NCI-H2029 (cell line): ENCODE measurements around the gene HABP2.

Experiments used
- DNase-seq: peaks from one replicate; lab custom pipeline; 2025; lab: John Stamatoyannopoulos, UW

HABP2 gene

DNA sequence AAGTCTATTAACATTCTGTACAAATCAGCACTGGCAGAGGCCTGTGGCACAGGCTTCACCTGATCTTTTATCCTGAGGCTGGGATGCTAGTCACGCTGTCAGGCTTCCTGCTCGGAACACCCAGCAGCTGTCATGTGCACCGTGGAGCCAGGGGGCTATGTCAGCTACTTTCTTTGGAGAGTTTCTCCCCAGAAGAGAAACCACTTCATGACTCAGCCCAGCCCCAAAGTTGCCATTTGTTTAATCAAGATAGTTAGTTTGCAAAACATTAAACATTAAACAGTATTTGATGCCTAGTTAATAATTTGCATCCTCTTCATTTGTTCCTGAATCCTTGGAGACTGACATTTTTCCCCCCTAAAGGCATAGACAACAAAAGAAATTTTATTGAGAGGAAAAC, at the start of gene HABP2:
TSS of gene HABP2 (plus strand) at position 353 of the 400 bp plus-strand sequence. CDS start 69 bp downstream, outside the sequence.
- DNase-seq = no peak

DNA sequence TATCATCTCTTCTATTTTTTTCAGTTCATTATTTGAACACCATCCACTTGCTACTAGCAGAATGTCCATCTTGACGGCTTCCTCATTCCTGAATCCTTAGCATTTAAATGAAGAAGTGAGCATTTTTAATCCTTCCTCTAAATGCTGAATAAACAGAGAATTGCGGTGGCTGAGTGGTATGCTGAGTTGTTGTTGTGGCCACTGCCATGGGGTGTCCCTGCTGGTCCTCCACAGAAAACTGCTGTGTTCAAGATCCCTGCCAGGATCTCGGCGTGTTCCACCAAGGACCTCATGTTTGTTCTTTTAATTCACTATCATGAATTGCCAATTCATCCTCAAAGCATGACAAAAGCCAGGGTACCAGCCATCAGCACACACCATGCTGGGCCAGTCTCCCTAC, 48.9 kb upstream of the HABP2 start:
- no peak for DNase-seq

DNA sequence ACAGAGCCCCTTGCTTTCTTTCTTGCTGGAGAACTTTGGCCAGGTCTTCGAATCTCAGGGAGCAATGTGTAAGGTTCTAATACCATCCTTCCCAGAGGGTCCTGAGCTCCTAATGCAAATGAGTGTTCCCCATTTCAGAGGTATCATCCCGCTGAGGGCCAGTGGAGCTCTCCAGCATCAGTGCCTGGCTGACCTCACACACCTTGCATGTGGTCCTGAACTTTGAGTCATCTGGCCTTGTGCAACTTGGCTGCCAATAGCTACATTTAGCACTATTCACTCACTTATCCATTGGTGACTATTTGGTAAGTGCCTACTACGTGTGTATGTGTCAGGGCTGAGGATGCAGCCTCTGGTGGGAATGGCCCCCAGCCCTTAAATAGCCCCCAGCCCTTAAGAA, 48.4 kb upstream of the HABP2 start:
- DNase-seq = no peak

DNA sequence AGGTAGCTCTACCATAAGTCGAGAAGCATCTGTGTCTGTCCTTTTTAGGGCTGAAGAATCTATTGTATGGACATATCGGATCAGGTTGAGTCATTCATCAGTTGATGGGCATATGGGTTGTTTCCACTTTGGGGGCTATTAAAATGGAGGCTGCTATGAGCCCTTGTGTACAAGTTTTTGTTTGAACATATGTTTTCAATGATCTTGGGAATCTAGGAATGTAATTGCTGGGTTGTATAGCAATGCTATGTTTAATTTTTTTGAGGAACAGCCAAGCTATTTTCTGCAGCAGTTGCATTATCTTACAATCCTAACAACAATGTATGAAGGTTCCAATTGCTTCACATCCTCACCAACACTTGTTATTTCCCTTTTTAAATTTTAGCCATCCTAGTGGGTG, 46.4 kb upstream of the HABP2 start:
- no peak for DNase-seq

DNA sequence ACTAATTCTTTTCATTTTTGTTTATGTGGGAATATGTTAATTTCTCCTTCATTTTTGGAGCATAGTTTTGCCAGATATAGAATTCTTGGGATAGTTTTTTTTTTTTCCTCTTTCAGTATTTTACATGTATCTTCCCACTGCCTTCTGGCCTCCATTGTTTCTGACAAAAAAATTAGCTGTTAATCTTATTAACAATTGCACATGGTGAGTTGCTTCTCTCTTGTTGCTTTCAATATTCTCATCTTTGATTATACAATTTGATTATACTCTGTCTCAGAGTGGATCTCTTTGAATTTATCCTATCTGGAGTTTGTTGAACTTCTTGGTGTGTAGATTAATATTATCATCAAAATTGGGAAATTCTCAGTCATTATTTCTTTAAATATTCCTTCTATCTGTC, 41.4 kb upstream of the HABP2 start:
- DNase-seq = no peak

DNA sequence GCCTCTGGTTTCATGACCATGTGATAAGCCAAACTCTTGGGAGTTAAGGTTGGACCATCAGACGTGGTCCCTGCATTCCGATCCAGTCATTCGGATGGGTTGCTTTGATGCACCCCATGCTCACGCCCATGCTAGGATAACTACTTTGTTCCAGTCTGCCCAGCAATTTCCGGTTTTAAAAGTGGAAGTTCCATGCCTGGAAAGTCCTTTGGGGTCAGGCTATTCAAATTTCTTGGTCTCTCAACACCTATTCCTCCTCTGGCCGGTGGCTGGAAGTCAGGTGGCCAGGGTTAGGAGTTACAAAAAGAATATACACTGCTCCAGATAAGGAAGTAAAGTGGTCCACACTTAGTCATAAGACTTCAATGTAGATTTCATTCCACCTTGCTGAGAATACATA, 37.7 kb upstream of the HABP2 start:
- DNase-seq = no peak

DNA sequence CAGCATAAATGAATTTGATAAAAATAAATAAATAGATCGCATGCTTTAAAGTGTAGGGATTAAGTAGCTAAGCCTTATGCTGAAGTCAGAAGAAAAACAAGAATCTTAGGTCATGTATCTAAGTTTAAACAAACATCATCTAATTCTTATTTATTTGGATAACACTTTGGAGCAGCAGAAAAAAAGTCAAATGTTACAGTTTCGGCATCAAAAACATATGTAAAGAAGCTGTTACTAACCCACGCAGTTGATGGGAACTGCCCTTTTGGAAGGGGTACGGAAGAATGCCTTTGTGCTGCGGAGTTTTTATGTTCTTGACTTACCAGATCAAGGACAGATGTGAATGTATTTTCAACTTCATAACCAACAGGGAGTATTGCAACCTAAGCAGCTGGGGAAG, 37.3 kb upstream of the HABP2 start:
- no peak for DNase-seq

DNA sequence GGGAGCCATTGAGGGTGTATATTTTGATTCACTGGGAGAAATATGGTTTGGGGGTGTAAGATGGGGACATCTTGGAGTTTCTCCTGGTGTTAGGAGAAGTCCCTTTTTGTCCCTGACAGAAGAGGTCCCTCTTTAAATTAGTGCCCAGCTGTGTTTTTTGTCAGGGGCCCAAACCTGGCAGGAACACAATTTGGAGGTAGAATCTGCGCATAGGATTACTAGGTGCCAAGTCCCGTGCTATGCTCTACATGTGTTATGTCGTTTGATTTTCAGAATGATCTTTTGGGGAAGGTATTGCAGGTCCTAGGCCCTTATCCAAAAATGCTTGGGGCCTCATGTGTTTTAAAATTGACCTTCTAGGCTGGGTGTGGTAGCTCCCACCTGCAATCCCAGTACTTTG, 36.8 kb upstream of the HABP2 start:
- no peak for DNase-seq

DNA sequence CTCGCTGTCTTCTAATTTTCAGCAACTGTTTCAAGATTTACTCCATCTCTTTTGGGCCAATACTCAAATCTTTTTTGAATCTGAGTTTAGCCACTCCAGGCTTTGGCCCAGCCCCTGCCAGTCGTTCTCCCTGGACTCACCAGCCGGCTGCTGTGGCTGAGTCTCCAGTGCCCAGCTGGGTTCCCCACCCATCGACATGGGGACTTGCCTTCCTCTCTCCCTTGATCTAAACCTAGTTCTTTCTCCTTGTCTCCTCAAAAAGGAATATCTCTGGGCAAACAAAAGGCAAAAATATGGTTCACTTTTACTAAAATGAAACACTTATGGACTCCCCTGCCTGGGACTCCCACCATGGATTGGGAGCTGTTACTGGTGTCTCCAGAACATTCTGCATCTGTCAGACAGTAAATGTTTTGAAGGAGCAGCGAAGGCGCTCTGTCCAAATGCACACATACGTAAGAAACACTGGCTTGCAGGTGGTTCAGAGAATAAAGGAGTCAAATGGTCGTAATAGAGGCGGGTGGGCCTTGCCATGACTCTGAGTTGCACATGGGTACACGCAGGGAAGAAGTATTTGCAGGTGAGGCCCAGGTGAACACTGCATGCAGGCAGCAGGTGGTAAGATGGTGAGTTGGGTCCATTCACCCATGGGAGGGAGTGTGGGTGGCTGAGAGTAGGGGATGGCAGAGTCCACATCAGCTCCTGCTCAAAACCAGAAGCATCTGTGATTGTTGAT, 35.5 kb upstream of the HABP2 start:
- DNase-seq = no peak

DNA sequence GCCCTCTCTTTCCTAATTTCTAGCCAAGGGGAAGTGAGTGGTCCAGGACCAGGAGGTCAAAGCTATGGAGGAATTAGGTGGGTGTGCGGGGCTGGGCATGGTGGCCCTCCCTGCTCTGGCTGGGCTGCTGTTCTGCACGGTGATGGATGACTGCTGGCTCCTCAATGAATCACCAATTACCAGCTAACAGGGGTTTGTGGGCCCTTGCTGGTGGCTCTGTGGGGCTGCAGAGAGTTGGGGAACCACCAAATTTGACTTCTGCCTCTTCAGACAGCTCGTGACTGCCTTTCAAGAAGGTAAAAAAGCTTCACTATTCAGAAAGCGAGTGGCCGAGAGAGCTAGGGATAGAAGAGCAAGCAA, 35.0 kb upstream of the HABP2 start:
- no peak for DNase-seq

DNA sequence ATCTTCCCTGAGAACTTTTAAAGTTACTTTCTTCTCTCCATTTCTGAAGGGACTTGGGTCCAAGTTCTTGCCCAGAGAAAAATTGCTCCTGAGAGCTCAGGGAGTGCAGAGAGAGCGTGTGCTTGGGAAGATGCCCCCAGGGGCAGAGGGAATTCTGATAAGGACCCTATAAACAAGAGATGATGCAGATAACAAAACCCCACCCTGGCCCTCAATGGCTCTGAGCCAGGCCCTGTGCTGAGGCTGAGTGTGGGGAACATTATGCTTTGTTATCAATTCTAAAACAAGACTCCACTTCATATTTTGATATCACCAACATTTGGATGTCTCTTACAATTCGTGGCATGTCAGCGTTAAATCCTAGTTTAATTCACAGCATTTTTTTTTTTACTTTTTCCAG, 34.4 kb upstream of the HABP2 start:
- no peak for DNase-seq

DNA sequence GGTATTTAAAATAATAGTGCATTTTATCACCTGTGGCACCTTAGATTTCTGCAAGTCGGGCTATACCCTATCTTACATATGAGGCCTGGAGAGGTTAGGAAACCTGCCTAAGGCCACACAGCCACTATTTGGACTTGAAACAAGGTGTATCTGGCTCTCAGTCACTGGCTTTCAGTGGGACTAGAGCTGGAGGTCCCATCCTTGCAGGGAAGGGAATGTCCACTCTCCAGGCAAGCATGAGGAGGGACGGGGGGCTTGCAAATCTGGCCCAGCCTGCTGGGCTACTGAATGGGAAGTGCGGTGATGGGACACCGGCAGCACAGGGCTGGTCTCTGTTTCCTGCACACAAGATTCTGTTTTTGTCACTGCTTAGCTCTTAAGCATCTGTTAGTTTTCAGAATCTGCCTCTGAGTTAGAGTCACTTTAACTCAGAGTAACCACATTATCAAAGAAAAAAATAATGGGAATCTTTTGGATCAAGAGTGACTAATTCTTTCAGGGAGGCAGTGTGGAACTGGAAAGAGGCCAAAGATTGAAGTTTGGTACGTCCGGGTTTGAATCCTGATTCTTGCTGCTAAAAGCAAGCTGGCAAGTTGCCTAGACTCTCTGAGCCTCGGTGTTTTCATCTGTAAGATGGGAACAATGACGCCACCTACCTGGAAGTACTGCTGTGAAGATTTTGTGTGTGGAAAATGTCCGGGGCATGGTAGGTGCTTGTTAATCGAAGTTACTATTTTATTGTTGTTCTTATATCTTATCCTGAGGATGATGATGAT, 33.8 kb upstream of the HABP2 start:
- no peak for DNase-seq

DNA sequence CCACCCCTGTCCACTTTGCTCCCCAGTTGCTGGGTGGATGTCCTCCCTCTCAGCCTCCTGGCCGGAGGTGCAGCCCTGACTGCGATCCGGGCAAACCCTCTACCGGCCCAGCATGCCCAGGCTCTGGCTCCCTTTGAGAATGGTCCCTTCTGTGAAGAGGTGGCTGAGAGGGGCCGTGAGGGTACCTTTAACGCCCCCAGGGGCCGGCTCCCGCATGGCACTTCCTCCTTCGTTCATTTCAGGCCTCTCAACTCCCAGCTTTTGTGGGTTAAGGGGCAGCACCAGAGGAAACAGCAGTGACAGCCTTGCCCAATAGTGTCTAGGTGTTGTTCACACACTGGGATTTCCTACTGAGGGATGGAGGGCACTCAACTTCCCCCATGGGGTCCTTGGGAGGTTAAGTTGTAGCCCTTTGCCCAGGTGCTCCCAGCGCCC, 33.2 kb upstream of the HABP2 start:
- DNase-seq = no peak

DNA sequence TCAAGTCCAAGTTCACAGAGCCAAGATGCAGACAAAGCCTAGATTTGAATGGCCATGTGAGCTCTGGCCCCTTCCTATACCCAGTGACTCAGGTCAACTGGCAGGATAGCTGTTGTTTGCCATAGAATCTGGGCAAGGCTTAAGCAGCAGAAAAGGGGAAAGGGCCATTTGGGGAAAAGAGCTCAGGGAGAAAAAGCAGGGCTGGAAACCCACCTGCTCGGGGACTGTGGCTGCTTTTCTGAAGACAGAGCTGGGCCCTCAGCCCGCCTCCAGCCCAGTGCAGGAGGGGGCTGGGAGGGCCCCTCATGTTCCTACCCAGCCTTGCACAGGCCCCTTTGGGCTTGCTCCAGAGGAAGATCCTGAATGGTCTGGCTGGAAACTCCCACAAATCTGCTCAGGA, 32.6 kb upstream of the HABP2 start:
- DNase-seq = no peak

DNA sequence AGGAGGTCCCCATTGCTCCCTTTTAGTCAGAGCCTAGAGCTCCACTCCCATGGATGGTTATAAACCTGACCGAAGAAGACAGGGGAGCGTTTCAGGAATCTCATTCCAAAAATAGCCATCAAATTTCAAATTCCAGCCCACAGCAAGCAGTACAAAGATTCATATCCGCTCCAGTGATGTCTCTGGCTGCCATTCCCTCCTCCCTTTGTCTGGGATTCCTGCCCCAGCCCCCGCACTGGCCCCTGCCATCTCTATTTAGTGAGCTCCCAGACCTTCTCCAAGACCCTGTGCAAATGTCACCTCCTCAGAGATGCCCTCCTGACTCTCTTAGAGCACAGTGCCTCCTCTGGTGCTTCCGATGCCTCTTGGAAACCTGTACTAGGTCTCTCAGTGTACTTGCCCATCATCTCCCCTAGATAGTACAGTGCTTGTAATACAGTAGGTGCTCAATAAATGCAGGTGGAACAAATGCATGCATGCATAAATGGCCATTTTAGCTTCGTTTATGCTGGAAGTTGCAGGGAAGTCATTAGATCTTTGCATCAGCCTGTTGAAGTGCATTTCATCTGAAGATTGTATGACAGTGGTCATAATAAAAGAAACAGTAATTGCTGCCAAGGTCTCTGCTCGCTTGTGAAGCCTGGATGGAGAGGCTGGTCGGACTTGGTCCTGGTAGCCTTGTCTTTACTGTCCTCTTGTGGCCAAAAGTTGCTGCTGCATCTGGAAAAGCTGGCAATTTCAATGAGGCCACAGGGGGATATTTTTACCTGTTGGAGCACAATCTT, 32.0 kb upstream of the HABP2 start:
- no peak for DNase-seq

DNA sequence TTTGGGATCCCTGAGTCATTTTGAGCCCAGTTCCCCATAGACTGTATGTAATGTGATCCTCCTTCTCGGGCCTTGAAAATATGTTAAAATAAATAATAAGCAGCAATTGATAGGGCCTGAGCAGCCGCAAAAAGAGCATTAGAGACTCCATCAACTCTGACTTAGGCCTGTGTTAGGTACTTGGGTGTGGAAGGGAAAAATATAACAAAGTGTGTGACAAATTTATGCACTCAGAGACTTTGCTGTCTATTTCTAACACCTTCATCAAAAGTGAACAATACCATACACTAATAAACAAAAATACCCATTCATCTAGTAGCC, 31.4 kb upstream of the HABP2 start:
- DNase-seq = no peak

DNA sequence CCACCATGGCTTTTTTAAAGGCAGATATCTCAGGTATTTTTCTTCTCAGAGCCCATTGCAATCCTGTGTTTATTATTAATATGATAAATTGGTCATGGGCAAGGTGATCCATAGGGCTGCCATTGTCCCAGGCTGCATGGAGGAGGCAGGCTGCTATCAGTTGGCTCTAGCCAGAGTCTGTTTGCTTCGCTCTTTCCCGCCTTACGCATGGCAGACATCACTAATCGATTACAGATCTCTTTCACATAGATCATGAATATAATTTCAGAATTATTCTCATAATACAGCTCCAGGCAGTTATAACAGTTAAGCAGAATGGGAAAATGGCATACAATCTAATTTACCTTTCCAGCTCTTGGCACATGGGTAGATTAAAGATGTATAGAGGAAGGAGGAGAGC, 30.4 kb upstream of the HABP2 start:
- DNase-seq = no peak

DNA sequence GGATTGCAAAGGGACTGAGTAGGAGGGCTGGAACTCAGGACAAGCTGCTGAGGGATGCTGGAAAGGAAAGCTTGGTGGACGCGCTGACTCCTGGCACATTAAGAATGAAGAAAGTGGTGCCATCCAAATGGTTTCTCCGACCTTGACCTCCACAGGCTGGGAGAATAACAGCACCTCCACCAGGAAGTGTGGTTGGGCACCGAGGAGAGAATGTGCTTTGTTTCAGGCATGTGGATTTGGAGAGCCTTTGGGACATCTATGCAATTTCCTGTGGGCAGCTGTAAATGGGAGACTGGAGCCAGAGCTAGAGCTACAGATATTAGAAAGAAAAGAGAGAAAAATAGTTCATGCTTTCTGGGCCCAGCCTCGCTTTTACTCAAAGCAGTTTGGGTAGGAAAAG, 29.8 kb upstream of the HABP2 start:
- DNase-seq = no peak

DNA sequence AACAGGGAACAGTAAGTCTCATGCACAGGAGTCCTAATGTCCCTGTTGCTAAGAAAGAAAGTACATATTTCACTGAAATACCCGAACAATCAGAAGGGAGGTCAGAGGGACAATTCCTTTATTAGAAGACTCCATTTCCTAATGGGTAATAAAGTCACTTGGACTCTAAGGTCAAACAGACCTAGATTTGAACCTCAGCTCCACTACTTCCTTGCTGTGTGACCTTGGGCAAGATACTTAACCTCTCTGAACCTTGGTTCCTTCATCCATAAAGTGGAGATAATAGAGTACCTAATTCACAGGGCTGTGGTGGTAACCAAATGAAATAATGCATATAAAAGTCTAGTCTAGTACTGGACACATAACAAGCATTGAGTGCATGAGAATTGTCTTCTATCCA, 29.2 kb upstream of the HABP2 start:
- no peak for DNase-seq

DNA sequence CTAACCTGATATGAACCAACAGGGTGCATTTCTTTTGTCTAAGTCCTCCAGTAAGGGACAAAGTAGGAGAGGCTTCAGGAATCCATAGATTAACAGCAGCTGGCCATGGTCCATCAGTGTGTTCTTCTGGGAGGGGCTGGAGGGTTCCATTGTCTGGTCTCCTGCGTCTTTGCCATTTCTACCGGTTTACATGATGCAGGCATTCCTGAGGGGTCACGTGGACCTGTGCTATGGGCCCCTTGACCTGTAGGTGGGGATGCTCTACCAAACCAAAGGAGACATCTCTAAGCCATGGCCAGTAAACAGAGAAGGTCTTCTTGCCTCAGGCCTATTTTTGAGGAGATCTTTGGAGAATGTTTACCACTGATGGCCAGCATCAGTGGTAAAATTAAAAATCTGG, 28.7 kb upstream of the HABP2 start:
- DNase-seq = no peak

DNA sequence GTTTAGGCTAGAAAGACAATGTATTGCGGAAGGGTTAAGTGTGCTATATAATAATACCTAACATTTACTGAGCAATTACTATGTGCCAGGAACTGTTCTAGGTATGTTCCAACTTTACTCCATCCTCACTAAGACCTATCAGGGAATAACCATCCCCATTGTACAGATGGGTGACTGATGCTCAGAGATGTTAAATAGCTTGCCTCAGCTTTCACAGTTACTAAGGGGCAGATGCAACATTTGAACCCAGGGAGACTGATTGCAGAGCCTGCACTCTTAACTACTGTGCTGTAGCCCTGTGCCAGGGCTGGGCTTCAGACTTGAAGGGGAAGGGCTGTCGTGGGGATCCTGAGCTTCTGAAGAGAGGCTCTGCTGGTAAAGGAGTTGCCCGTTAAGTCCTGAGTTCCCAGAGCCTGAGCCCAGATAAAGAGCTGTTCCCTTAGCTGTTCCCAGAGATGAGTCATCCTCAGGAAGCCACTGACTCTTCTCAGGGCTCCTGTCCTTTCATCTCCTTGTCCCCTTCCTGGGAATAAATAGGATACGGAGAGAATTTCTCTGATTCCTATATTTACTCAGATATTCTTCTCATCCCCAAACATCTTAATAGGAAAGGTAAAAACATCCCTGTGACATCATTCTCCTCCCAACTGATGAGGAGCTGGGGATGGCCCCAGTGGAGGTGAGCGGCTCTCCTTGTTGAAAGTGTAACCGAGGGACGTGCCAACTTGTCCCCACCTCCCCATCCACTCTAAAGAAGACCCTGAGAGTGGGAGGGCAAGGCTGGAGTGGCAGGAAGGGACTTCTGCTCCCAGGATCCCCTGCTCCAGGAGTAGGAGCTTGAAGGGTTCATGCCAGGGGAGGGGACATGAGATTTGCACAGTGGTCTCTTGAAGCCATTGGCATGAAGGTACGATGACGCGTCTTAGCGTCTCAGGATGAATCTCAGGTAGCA, 28.0 kb upstream of the HABP2 start:
- no peak for DNase-seq

DNA sequence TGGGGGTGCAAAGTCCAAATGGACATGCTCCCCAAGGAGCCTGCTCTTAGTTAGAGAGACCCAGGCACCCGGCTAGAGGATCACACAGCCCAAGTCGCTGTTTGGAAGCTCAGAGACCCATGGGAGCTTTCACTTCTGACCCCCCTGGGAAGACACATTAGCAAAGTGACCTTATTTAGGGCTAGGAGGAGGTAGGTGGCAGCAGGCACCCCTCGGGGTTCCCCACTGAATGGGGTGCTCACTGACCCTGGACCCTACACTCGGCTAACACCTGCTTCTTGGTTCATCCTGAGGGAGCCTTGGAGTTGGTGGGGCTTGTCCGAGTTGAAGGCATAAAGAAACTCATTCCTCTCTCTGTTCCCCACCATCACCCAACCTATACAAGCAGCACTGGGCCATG, 27.1 kb upstream of the HABP2 start:
- no peak for DNase-seq
